T-helper 17 cell (primary cell): ENCODE results near the gene PLXND1. TPM values are rescaled to one million over a fixed set of nuclear protein-coding genes. Genes with fewer than 3 reads are reported as not detected.

Source experiments
- ATAC-seq: fragments of 150-1000 bp; cut with Tn5 transposase; 2 replicates; pipeline ENCODE4 v1.10.0; 2021; ENCODE audit warnings: mild to moderate bottlenecking, moderate library complexity
- DNase-seq, 3 donors: peaks; one replicate each; pipeline versions ENCODE4 v3.0.0 to v3.0.0-alpha.2; 2020 to 2021
- H3K9me3 ChIP-seq: one replicate; pipeline ENCODE4 v1.7.0; 2013; ENCODE audit warnings: low read length, mild to moderate bottlenecking; ENCODE audit not compliant: control insufficient read depth, poor library complexity, severe bottlenecking
- H3K27ac Mint-ChIP-seq: one replicate; pipeline ENCODE4 v1.8.0; 2022; ENCODE audit warnings: mild to moderate bottlenecking, moderate library complexity, mixed read lengths
- H3K27me3 Mint-ChIP-seq: one replicate; pipeline ENCODE4 v1.8.0; 2022; ENCODE audit warnings: mixed read lengths
- H3K36me3 Mint-ChIP-seq: one replicate; pipeline ENCODE4 v1.8.0; 2022; ENCODE audit warnings: low read depth, mixed read lengths
- H3K4me1 Mint-ChIP-seq: one replicate; pipeline ENCODE4 v1.8.0; 2022; ENCODE audit warnings: mild to moderate bottlenecking, mixed read lengths
- H3K4me3 Mint-ChIP-seq: one replicate; pipeline ENCODE4 v1.8.0; 2022; ENCODE audit warnings: mild to moderate bottlenecking, moderate library complexity, mixed read lengths
- total RNA-seq, 4 donors: library from RNA in 2 of 4; stranded (reverse) in 2 of 4; gene quantifications; one replicate each; pipeline ENCODE4 v1.2.3 and lab custom pipeline; 2022 to 2026

The PLXND1 gene
- total RNA-seq, 2 donors from 2014 or later: 78.8 to 152 TPM

- Mint-ChIP-seq H3K27ac (peak overlapping the region; percentile 45), H3K36me3 (no peaks in the 10 kb centered on the region), H3K27me3 (peaks cover 9% of the 10 kb centered on the region), H3K4me1 (peaks cover 9% of the 10 kb centered on the region), H3K4me3 (no peak overlapping the region)
- ATAC-seq (no peak), DNase-seq (no peak)
- H3K9me3 ChIP-seq: no peaks in the 10 kb centered on the region
These were observed 76.9 kb downstream of the PLXND1 start for GRCh38 chr3:129529436-129530210.

GRCh38 chr3:129528589-129529100, 77.8 kb downstream of the PLXND1 start, which contains the start of gene RHO:
RHO (plus strand) TSS chr3:129528639; CDS start chr3:129528734, 95 bp downstream.
- Mint-ChIP-seq H3K27ac (peak within 1 kb of the TSS; percentile 45), H3K27me3 (peaks cover 9% of the 10 kb centered on the region), H3K4me3 (no peak within 1 kb of the TSS), H3K36me3 (no peaks in the 10 kb centered on the region), H3K4me1 (peaks cover 9% of the 10 kb centered on the region)
- H3K9me3 ChIP-seq: no peaks in the 10 kb centered on the region
- DNase-seq (no peak), ATAC-seq (no peak)

- peaks cover 9% of the 10 kb centered on the region for H3K27me3 Mint-ChIP-seq
- DNase-seq (no peak), ATAC-seq (no peak)
- no peaks in the 10 kb centered on the region for H3K9me3 ChIP-seq
- peak overlapping the region; percentile 21 for H3K27ac Mint-ChIP-seq
- H3K36me3 Mint-ChIP-seq: no peaks in the 10 kb centered on the region
- no peak overlapping the region for H3K4me3 Mint-ChIP-seq
- H3K4me1 Mint-ChIP-seq: peaks cover 10% of the 10 kb centered on the region
These were observed 79.2 kb downstream of the PLXND1 start for GRCh38 chr3:129527262-129527661.

GRCh38 chr3:129526121-129526900, 80.2 kb downstream of the PLXND1 start:
- DNase-seq: no peak
- Mint-ChIP-seq H3K27me3 (peaks cover under 1% of the 10 kb centered on the region), H3K27ac (peak overlapping the region; percentile 56)

GRCh38 chr3:129525341-129525968, 81.0 kb downstream of the PLXND1 start:
- Mint-ChIP-seq H3K27ac (peak overlapping the region; percentile 56), H3K27me3 (no peaks in the 10 kb centered on the region), H3K4me1 (peaks cover 10% of the 10 kb centered on the region), H3K36me3 (no peaks in the 10 kb centered on the region), H3K4me3 (no peak overlapping the region)
- DNase-seq (no peak), ATAC-seq (peak; percentile 50)
- no peaks in the 10 kb centered on the region for H3K9me3 ChIP-seq

More at GRCh38 chr3:129526121-129526900, 80.2 kb downstream of the PLXND1 start:
- no peak overlapping the region for H3K4me3 Mint-ChIP-seq
- peaks cover 10% of the 10 kb centered on the region for H3K4me1 Mint-ChIP-seq
- no peaks in the 10 kb centered on the region for H3K36me3 Mint-ChIP-seq
- no peaks in the 10 kb centered on the region for H3K9me3 ChIP-seq
- ATAC-seq: peak; percentile 70

GRCh38 chr3:129524081-129524480, 82.4 kb downstream of the PLXND1 start:
- Mint-ChIP-seq H3K36me3 (no peaks in the 10 kb centered on the region), H3K27me3 (no peaks in the 10 kb centered on the region), H3K4me3 (no peak overlapping the region), H3K4me1 (peaks cover 8% of the 10 kb centered on the region), H3K27ac (no peak overlapping the region)
- H3K9me3 ChIP-seq: no peaks in the 10 kb centered on the region
- ATAC-seq: no peak
- no peak for DNase-seq

- no peaks in the 10 kb centered on the region for H3K27me3 Mint-ChIP-seq
- no peaks in the 10 kb centered on the region for H3K36me3 Mint-ChIP-seq
- ATAC-seq (no peak), DNase-seq (no peak)
- no peaks in the 10 kb centered on the region for H3K9me3 ChIP-seq
- H3K4me1 Mint-ChIP-seq: peaks cover 8% of the 10 kb centered on the region
- peak overlapping the region; percentile 8 for H3K27ac Mint-ChIP-seq
- H3K4me3 Mint-ChIP-seq: no peak overlapping the region
These were observed 83.5 kb downstream of the PLXND1 start for GRCh38 chr3:129522953-129523352.

- no peak overlapping the region for H3K27ac Mint-ChIP-seq
- H3K27me3 Mint-ChIP-seq: no peaks in the 10 kb centered on the region
- no peaks in the 10 kb centered on the region for H3K36me3 Mint-ChIP-seq
- DNase-seq: no peak
- H3K4me1 Mint-ChIP-seq: peaks cover 4% of the 10 kb centered on the region
- no peaks in the 10 kb centered on the region for H3K9me3 ChIP-seq
- H3K4me3 Mint-ChIP-seq: no peak overlapping the region
- no peak for ATAC-seq
These were observed 84.9 kb downstream of the PLXND1 start for GRCh38 chr3:129521611-129522010.

GRCh38 chr3:129520960-129521359, 85.5 kb downstream of the PLXND1 start:
- Mint-ChIP-seq H3K36me3 (no peaks in the 10 kb centered on the region), H3K4me1 (peaks cover 4% of the 10 kb centered on the region), H3K27ac (no peak overlapping the region), H3K4me3 (no peak overlapping the region), H3K27me3 (no peaks in the 10 kb centered on the region)
- DNase-seq (no peak), ATAC-seq (no peak)
- H3K9me3 ChIP-seq: no peaks in the 10 kb centered on the region

GRCh38 chr3:129519896-129520715, 86.4 kb downstream of the PLXND1 start:
- no peaks in the 10 kb centered on the region for H3K9me3 ChIP-seq
- ATAC-seq: no peak
- Mint-ChIP-seq H3K4me3 (no peak overlapping the region), H3K27me3 (no peaks in the 10 kb centered on the region), H3K36me3 (no peaks in the 10 kb centered on the region), H3K4me1 (peaks cover 4% of the 10 kb centered on the region), H3K27ac (no peak overlapping the region)
- DNase-seq: no peak

GRCh38 chr3:129519449-129519848, 87.0 kb downstream of the PLXND1 start:
- Mint-ChIP-seq H3K27ac (no peak overlapping the region), H3K27me3 (no peaks in the 10 kb centered on the region), H3K4me1 (peaks cover 4% of the 10 kb centered on the region), H3K4me3 (no peak overlapping the region), H3K36me3 (peaks cover 3% of the 10 kb centered on the region)
- H3K9me3 ChIP-seq: no peaks in the 10 kb centered on the region
- DNase-seq: no peak
- no peak for ATAC-seq

- DNase-seq: no peak
- no peaks in the 10 kb centered on the region for H3K9me3 ChIP-seq
- no peak for ATAC-seq
- Mint-ChIP-seq H3K4me1 (peaks cover 4% of the 10 kb centered on the region), H3K27ac (no peak overlapping the region), H3K36me3 (peaks cover 3% of the 10 kb centered on the region), H3K27me3 (no peaks in the 10 kb centered on the region), H3K4me3 (no peak overlapping the region)
These were observed 87.9 kb downstream of the PLXND1 start for GRCh38 chr3:129518581-129518980.
